HuH-7 (cell line): ENCODE measurements around the gene XYLT2.
"Not testable (repeated sequence)": the region's sequence is repeated elsewhere in the genome, so short reads cannot be mapped to it uniquely, and the experiment has no call there.

Experiments
- DNase-seq: peaks from one replicate; pipeline ENCODE4 v3.0.0; 2011; ENCODE audit warnings: low spot score

The XYLT2 gene

GRCh38 chr17:50345432-50346312, at the start of gene XYLT2:
Gene XYLT2, plus strand, starts transcription at chr17:50346126. Its CDS starts 15 bp downstream, at chr17:50346141.
- peak; percentile 96 for DNase-seq

- DNase-seq: peak; percentile 84
These were observed 48.5 kb upstream of the XYLT2 start for GRCh38 chr17:50297407-50297865.

- DNase-seq: no peak
These were observed 47.9 kb upstream of the XYLT2 start for GRCh38 chr17:50298018-50298417.

GRCh38 chr17:50299776-50300175, 46.1 kb upstream of the XYLT2 start:
- no peak for DNase-seq

- not testable (repeated sequence) for DNase-seq
These were observed 45.1 kb upstream of the XYLT2 start for GRCh38 chr17:50300824-50301223.

GRCh38 chr17:50301891-50302584, 43.9 kb upstream of the XYLT2 start:
- DNase-seq: no peak

GRCh38 chr17:50303051-50303450, 42.9 kb upstream of the XYLT2 start:
- no peak for DNase-seq

- no peak for DNase-seq
These were observed 42.3 kb upstream of the XYLT2 start for GRCh38 chr17:50303596-50303995.

GRCh38 chr17:50304781-50305404, 41.0 kb upstream of the XYLT2 start:
- DNase-seq: no peak

- no peak for DNase-seq
These were observed 38.3 kb upstream of the XYLT2 start for GRCh38 chr17:50307654-50308053.

GRCh38 chr17:50308666-50309065, 37.3 kb upstream of the XYLT2 start:
- no peak for DNase-seq

- no peak for DNase-seq
These were observed 35.3 kb upstream of the XYLT2 start for GRCh38 chr17:50310455-50311111.

- no peak for DNase-seq
These were observed 34.8 kb upstream of the XYLT2 start for GRCh38 chr17:50311112-50311460.

- no peak for DNase-seq
These were observed 34.4 kb upstream of the XYLT2 start for GRCh38 chr17:50311483-50311882.

- DNase-seq: no peak
These were observed 33.6 kb upstream of the XYLT2 start for GRCh38 chr17:50312308-50312707.

- no peak for DNase-seq
These were observed 31.4 kb upstream of the XYLT2 start for GRCh38 chr17:50314456-50315011.

- DNase-seq: no peak
These were observed 29.8 kb upstream of the XYLT2 start for GRCh38 chr17:50316016-50316587.

- DNase-seq: not testable (repeated sequence)
These were observed 29.3 kb upstream of the XYLT2 start for GRCh38 chr17:50316660-50317059.

GRCh38 chr17:50317121-50317520, 28.8 kb upstream of the XYLT2 start:
- DNase-seq: no peak

- no peak for DNase-seq
These were observed 27.2 kb upstream of the XYLT2 start for GRCh38 chr17:50318501-50319285.
